NCI-H1436 treated with DMSO at 0.1 percent for 48 hours (cell line): ENCODE data around the gene TMEM37.

Experiments used
- DNase-seq: peaks from one replicate; lab custom pipeline; 2025; lab: John Stamatoyannopoulos, UW

TMEM37 gene

DNA sequence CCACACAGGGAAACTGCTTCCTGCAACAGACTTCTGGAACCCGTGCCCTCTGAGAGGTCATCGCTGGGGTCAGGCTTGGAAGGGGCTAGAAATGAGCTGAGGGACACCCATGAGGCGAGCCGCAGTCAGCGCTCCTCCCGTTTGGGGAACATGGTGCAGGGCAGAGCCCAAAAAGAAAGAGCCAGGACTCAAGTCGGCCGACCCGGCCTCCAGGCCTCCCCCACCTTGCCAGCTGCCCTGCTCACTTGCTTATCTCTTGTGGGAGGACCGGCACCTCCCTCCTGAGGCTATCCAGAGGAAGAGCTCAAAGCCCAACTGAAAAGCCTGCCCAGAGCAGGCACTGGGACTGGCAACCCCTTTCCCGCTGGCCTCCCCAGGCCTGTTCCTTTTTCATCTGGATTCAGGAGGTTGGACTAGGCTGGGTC lies 49.1 kb downstream of the TMEM37 start:
- DNase-seq, result no peak

DNA sequence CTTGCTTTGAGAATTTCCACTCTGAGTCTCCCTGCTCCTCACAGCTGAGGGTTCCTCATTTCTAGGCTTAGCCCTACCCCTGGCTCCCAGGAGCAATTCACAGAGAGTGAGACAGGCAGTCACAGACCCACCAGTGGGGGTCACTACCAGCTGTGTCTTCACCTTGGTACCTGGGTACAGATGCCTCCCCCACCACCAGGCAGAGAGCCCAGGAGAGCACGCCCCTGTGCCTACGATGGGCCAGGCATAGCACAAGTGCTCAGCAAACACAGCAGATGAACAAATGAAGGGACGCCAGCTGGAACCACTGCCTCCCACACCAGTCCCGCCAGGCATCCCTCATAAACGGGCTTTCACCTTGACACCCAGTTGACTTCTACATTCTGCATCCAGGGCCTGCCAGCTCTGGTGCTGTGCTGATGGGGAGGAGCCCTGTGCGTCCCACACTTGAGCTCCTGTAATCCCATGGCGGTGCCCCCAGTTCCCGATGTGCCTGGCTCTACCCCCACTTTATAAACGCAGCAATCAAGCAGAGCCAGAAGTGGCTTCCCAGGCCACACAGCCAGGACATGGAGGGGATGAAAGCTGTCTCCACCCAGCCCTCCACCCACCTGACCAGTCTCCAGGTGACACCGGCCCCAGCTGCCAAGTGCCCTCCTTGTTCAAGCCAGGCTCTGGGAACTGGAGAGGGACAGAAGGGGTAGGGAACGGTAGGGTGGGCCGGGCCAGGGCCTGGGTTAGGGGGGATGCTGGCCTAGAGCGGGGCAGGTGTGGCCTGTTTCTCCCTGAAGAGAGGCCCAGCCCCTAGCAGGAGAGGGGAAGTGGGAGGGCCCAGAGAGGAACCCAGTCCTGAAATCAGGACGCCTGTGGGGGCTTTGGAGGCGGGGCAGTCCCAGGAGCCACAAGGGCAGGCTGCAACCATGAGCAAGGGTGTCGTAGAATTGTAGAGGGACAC lies 50.1 kb downstream of the TMEM37 start:
- DNase-seq, result no peak

DNA sequence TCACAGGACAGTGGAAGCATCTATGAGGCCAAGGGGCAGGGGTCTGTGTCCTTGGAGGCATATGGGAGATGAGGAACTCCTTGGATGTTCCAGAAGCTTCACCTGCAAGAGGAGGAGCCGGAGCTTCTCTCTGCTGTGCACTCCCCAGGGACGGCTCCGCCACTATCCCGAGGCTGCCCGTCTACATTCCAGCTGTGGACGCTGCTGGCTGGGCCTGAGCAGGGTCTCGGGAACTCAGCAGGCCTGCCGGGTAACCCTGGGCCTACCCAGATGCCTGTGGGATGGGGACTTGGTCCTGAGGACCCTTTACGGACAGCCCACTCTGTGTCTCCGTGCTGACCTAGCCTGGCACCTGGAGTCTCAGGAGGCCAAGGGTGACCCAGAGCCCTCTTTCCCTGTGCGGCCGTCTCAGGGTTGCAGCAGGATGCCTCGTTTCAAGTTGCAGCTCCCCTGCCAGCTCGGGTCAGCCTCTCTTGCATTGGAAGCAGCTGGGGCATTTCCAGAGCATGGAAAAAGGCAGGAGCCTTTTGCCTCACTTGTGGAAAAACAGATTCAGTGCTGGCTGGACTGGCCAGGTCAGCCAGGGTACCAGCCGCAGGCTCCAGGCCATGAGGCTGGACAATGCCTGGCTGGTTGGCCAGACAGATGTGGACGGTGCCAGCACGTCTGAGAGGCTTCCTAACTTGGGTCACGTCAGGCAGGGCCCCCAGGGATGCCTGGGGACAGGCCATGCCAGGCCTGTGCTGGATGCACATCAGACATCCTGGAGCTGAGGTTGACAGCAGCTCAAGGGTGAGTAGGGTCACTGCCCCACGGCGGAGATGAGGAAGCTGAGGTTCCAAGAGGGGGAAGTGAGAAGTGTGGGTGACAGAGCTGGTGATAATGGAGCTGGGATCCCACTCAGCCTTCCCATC lies 51.1 kb downstream of the TMEM37 start:
- DNase-seq, result no peak

GRCh38 chr2:119483395-119483753 lies 51.7 kb downstream of the TMEM37 start:
- no peak for DNase-seq

DNA sequence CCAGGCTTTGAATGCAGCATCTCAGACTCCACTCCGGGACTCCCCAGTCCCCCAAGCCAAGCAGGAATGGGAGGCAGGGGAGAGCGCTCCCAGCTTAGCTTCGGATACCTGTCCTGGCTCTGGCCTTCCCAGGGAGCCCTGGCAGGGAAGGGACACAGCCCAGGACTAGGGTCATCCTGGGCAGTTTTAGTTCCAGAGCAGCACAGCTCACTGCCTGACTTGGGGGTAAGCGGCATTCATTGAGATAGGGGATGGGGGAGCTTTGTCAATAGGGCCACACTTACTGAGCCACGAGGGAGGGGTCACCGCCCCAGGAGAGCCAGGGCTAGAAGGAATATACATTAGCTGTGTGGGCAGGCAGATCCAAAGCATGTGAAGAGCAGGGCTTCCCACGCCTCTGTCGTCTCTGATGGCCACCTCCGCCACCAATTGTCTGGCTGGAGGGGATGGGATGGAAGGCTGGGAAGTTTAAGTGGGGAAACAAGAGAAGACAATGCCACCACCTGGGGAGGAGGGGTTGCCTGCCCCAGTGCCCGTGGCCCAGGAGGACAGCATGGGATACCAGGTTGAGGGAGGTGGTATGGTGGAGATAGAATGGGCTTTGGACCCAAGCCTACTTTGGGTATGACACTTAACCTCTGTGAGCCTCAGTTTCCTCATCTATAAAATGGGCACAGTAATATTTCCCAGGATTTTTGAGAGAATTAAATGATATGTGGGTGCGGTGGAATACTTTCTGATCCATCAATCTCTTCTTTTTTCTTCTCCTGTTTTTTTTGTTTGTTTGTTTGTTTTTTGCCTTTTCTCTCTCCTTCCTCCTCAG lies 52.5 kb downstream of the TMEM37 start:
- no peak for DNase-seq

- DNase-seq, result no peak
These were observed 53.2 kb downstream of the TMEM37 start for GRCh38 chr2:119484834-119485233.

GRCh38 chr2:119485336-119486110 lies 53.9 kb downstream of the TMEM37 start:
- no peak for DNase-seq

DNA sequence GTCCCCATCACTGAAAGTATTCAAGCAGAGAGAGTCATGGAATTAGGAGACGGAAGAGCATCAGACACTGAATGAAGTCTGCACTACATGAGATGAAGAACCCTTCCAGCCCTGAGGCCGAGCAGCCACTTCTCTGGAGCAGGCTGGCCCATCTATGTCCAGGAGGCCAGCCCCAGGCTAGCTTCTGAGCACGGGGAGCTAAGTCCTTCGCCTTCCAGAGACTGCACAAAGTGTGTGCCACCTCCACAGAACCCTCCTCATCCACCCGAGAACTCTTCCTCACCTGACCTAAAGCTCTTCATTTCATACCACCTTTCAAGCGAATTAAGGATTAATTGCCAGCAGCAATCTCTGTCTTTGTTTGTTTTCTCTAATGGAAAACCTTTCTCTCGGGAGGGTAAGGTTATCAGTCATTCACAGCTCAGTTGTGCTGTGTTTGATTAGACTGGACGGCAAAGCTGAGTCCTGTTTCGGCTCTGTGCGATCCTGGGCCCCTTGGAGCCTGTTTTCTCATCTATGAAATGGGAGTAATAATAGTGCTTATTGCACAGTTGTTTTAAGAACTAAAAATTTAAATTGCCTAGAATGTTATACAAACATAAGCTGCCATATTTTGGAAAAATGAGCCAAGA lies 54.7 kb downstream of the TMEM37 start:
- DNase-seq, result no peak

DNA sequence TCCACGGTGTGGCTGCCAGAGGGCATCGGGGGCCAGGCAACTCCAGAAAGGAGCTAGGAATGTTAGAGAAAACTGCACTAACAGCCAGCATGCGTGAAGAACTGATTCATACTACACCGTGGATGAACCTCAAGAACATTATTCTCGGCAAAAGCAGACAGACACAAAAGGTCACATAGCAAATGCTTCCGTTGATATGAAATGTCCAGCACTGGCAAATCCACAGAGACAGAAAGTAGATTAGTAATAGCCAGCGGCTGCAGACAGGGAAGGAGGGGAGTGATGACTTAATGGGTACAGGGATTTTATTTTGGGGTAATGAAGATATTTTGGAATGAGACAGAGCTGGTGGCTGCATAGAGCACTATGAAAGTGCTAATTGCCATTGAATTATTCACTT lies 55.2 kb downstream of the TMEM37 start:
- no peak for DNase-seq

- no peak for DNase-seq
These were observed 56.0 kb downstream of the TMEM37 start for GRCh38 chr2:119487434-119488244.
